H9 (cell line): ENCODE data around the gene ST8SIA6. TPM values are rescaled to one million over a fixed set of nuclear protein-coding genes. Genes with fewer than 3 reads are reported as not detected.

Source experiments
- DNase-seq: peaks from one replicate; pipeline ENCODE4 v3.0.0-alpha.2; 2017
- H2AFZ ChIP-seq: one replicate; pipeline ENCODE4 v1.6.1; 2013; ENCODE audit warnings: mild to moderate bottlenecking, low read length, control low read depth, moderate library complexity
- H2AK5ac ChIP-seq: 2 replicates; pipeline ENCODE4 v1.6.1; 2013; ENCODE audit warnings: low read length, control low read depth, mixed read lengths; ENCODE audit not compliant: insufficient read length
- H2BK120ac ChIP-seq: one replicate; pipeline ENCODE4 v1.6.1; 2013; ENCODE audit warnings: low read depth, mild to moderate bottlenecking, low read length, control low read depth, inconsistent platforms; ENCODE audit not compliant: poor library complexity, severe bottlenecking
- H2BK12ac ChIP-seq: 2 replicates; pipeline ENCODE4 v1.6.1; 2013; ENCODE audit warnings: low read length, control low read depth, mixed read lengths, low read depth; ENCODE audit not compliant: insufficient read length
- H2BK15ac ChIP-seq: 2 replicates; pipeline ENCODE4 v1.6.1; 2013; ENCODE audit warnings: low read depth, low read length, control low read depth
- H2BK20ac ChIP-seq: one replicate; pipeline ENCODE4 v1.6.1; 2013; ENCODE audit warnings: low read depth, mild to moderate bottlenecking, low read length, control low read depth, inconsistent platforms; ENCODE audit not compliant: poor library complexity, severe bottlenecking
- H2BK5ac ChIP-seq: 2 replicates; pipeline ENCODE4 v1.6.1; 2013; ENCODE audit warnings: low read length, control low read depth, mixed read lengths; ENCODE audit not compliant: insufficient read length
- H3K14ac ChIP-seq: 2 replicates; pipeline ENCODE4 v1.6.1; 2013; ENCODE audit warnings: low read length, control low read depth; ENCODE audit not compliant: insufficient read depth
- H3K18ac ChIP-seq: 2 replicates; pipeline ENCODE4 v1.6.1; 2013; ENCODE audit warnings: low read depth, mild to moderate bottlenecking, mixed read lengths, low read length, control low read depth; ENCODE audit not compliant: insufficient read length
- H3K23ac ChIP-seq: 2 replicates; pipeline ENCODE4 v1.6.1; 2013; ENCODE audit warnings: low read length, control low read depth, mixed read lengths, low read depth; ENCODE audit not compliant: insufficient read length
- H3K23me2 ChIP-seq: 2 replicates; pipeline ENCODE4 v1.6.1; 2013; ENCODE audit warnings: low read depth, mild to moderate bottlenecking, mixed read lengths, low read length, control low read depth; ENCODE audit not compliant: insufficient read length, poor library complexity, severe bottlenecking
- H3K27ac ChIP-seq: 2 replicates; pipeline ENCODE4 v1.5.1; 2013; ENCODE audit warnings: low read length, control low read depth, mixed read lengths, low read depth; ENCODE audit not compliant: insufficient read length
- H3K27me3 ChIP-seq: 2 replicates; pipeline ENCODE4 v1.6.1; 2013; ENCODE audit warnings: low read length, control low read depth, inconsistent platforms; ENCODE audit not compliant: insufficient read depth
- H3K4ac ChIP-seq: 2 replicates; pipeline ENCODE4 v1.6.1; 2013; ENCODE audit warnings: low read depth, mild to moderate bottlenecking, control low read depth, inconsistent platforms, low read length, moderate library complexity
- H3K4me1 ChIP-seq: 2 replicates; pipeline ENCODE4 v1.6.1; 2013; ENCODE audit warnings: low read length, control low read depth, inconsistent platforms; ENCODE audit not compliant: insufficient read depth
- H3K4me2 ChIP-seq: 2 replicates; pipeline ENCODE4 v1.6.1; 2013; ENCODE audit warnings: low read length, control low read depth, mixed read lengths; ENCODE audit not compliant: insufficient read length, insufficient read depth
- H3K56ac ChIP-seq: 2 replicates; pipeline ENCODE4 v1.6.1; 2013; ENCODE audit warnings: low read depth, mild to moderate bottlenecking, mixed read lengths, low read length, control low read depth; ENCODE audit not compliant: insufficient read length
- H3K79me1 ChIP-seq: 2 replicates; pipeline ENCODE4 v1.6.1; 2013; ENCODE audit warnings: low read depth, mild to moderate bottlenecking, moderate library complexity, low read length, control low read depth, inconsistent platforms; ENCODE audit not compliant: insufficient read depth, poor library complexity, severe bottlenecking
- H3K79me2 ChIP-seq: 2 replicates; pipeline ENCODE4 v1.6.1; 2013; ENCODE audit warnings: low read length, control low read depth, inconsistent platforms; ENCODE audit not compliant: insufficient read depth
- H3K9ac ChIP-seq: 2 replicates; pipeline ENCODE4 v1.6.1; 2013; ENCODE audit warnings: low read length, control low read depth, mixed read lengths; ENCODE audit not compliant: insufficient read length; ENCODE audit errors: extremely low read depth
- H3K9me3 ChIP-seq: one replicate; pipeline ENCODE4 v1.6.1; 2013; ENCODE audit warnings: low read depth, low read length, inconsistent platforms; ENCODE audit not compliant: control insufficient read depth
- H3T11ph ChIP-seq: one replicate; pipeline ENCODE4 v1.6.1; 2013; ENCODE audit warnings: mild to moderate bottlenecking, low read length, control low read depth, inconsistent platforms
- H4K20me1 ChIP-seq: one replicate; pipeline ENCODE4 v1.6.1; 2013; ENCODE audit not compliant: control insufficient read depth, insufficient read length, insufficient read depth
- H4K5ac ChIP-seq: 2 replicates; pipeline ENCODE4 v1.6.1; 2013; ENCODE audit warnings: low read depth, mild to moderate bottlenecking, mixed read lengths, low read length, control low read depth; ENCODE audit not compliant: insufficient read length
- H4K8ac ChIP-seq: replicated peaks from 2 replicates; pipeline ENCODE4 v1.6.1; 2013; ENCODE audit warnings: low read length, control low read depth, mixed read lengths, low read depth; ENCODE audit not compliant: insufficient read length
- H4K91ac ChIP-seq: 2 replicates; pipeline ENCODE4 v1.6.1; 2013; ENCODE audit warnings: low read depth, mild to moderate bottlenecking, moderate library complexity, mixed read lengths, low read length, control low read depth; ENCODE audit not compliant: insufficient read length
- H3K27ac Mint-ChIP-seq, 3 experiments: 2 replicates in 2 of 3; 3 replicates in 1 of 3; pipeline ENCODE4 v1.8.0; 2020 to 2021; ENCODE audit warnings: mixed read lengths in 3 of 3, mild to moderate bottlenecking in 1 of 3, moderate library complexity in 1 of 3
- H3K27me3 Mint-ChIP-seq: 2 replicates; pipeline ENCODE4 v1.8.0; 2021; ENCODE audit warnings: low read depth, mild to moderate bottlenecking, moderate library complexity, mixed read lengths
- H3K36me3 Mint-ChIP-seq, 3 experiments: 2 replicates in 2 of 3; 3 replicates in 1 of 3; pipeline ENCODE4 v1.8.0; 2020 to 2021; ENCODE audit warnings: low read depth in 3 of 3, mixed read lengths in 3 of 3; ENCODE audit not compliant: insufficient read depth in 1 of 3
- H3K4me1 Mint-ChIP-seq, 2 experiments: 2 replicates each; pipeline ENCODE4 v1.8.0; 2020; ENCODE audit warnings: mixed read lengths in 2 of 2
- H3K4me3 Mint-ChIP-seq, 2 experiments: 2 replicates in 1 of 2; 3 replicates in 1 of 2; pipeline ENCODE4 v1.8.0; 2020 to 2021; ENCODE audit warnings: mild to moderate bottlenecking in 2 of 2, mixed read lengths in 2 of 2, moderate library complexity in 1 of 2
- H3K9me3 Mint-ChIP-seq, 2 experiments: 2 replicates in 1 of 2; 3 replicates in 1 of 2; pipeline ENCODE4 v1.8.0; 2020; ENCODE audit warnings: mild to moderate bottlenecking in 2 of 2, mixed read lengths in 2 of 2, moderate library complexity in 1 of 2
- WGBS: extraction: QIAGEN DNeasy Blood & Tissue Kit; methylation state at CpG from one replicate; pipeline ENCODE4 v1.1.7; 2013; ENCODE audit warnings: missing lambda C conversion rate, low lambda C conversion rate, mixed read lengths; ENCODE audit not compliant: insufficient read length; ENCODE audit errors: extremely low coverage; 5-methylcytosine and 5-hydroxymethylcytosine counted together
- total RNA-seq: library from RNA; stranded (reverse); gene quantifications from 2 replicates; pipeline ENCODE4 v1.2.1, GENCODE V29; 2021
- TF ChIP-seq, protein P1 (sequence below): fragments of 200-600 bp; sonication (generic); conservative IDR thresholded peaks from 3 replicates; pipeline ENCODE4 v1.8.0; 2021; ENCODE audit warnings: antibody characterized with exemption, mild to moderate bottlenecking

Gene ST8SIA6
- total RNA-seq, 1 experiment from 2014 or later, result 0.37 TPM

DNA sequence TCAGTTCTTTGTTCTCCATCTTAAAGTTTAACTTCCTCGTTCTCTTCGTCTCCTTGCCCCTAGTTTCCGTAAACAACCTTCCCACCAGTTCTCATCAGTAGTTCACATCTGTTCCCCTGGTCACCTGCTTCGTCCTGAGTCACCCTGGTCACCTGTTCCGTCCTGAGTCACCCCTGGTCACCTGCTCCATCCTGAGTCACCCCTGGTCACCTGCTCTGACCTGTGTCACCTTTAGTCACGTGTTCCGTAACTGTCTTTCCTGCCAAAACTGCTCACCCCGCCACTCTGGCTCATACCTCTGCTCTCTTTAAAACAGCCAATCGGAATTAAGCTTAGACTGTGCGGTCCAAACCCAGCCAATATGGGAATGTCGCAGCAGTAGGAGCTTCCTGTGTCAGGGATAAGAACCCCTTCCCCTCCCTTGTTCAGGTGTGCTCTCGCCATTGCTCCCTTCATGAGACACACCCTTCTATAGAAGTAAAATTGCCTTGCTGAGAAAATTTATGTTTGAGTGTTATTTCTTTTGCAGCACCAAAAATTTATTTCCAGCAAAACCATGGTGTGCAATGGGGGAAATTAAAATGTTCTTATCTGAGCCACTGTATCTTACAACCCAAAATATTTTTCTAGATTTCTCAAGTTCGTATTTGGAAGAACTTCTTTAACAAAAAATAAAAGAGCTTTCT, 114.1 kb downstream of the ST8SIA6 start:
- Histone ChIP-seq H4K5ac (no peak overlapping the region), H3K23ac (no peak overlapping the region), H3K9ac (no peak overlapping the region), H3K27me3 (no peaks in the 10 kb centered on the region), H3K18ac (no peak overlapping the region), H2AFZ (no peak overlapping the region), H2AK5ac (no peak overlapping the region), H3K14ac (no peak overlapping the region), H3K4me1 (no peaks in the 10 kb centered on the region), H2BK120ac (no peak overlapping the region), H3K9me3 (no peaks in the 10 kb centered on the region), H3K79me2 (no peaks in the 10 kb centered on the region), H2BK12ac (no peak overlapping the region), H3K79me1 (no peaks in the 10 kb centered on the region), H3K4ac (no peak overlapping the region), H4K91ac (no peak overlapping the region), H2BK5ac (no peak overlapping the region), H3T11ph (no peak overlapping the region), H3K27ac (no peak overlapping the region), H4K8ac (no peak overlapping the region), H3K4me2 (no peak overlapping the region), H2BK20ac (no peak overlapping the region), H3K23me2 (no peaks in the 10 kb centered on the region), H2BK15ac (no peak overlapping the region), H3K56ac (no peak overlapping the region), H4K20me1 (no peaks in the 10 kb centered on the region)
- no peak for DNase-seq
- Mint-ChIP-seq H3K4me3 (no peak overlapping the region; a peak in 1 of 5 replicates), H3K27ac (no peak overlapping the region), H3K27me3 (peaks cover 2% of the 10 kb centered on the region; the same call in 1 of the 2 replicates), H3K9me3 (peaks cover 13% of the 10 kb centered on the region in 2 experiments), H3K4me1 (no peaks in the 10 kb centered on the region), H3K36me3 (peaks cover 0 to 7% (median 6%) of the 10 kb centered on the region in 3 experiments; a peak in 3 of 7 replicates)
- TF ChIP-seq, protein P1, sequence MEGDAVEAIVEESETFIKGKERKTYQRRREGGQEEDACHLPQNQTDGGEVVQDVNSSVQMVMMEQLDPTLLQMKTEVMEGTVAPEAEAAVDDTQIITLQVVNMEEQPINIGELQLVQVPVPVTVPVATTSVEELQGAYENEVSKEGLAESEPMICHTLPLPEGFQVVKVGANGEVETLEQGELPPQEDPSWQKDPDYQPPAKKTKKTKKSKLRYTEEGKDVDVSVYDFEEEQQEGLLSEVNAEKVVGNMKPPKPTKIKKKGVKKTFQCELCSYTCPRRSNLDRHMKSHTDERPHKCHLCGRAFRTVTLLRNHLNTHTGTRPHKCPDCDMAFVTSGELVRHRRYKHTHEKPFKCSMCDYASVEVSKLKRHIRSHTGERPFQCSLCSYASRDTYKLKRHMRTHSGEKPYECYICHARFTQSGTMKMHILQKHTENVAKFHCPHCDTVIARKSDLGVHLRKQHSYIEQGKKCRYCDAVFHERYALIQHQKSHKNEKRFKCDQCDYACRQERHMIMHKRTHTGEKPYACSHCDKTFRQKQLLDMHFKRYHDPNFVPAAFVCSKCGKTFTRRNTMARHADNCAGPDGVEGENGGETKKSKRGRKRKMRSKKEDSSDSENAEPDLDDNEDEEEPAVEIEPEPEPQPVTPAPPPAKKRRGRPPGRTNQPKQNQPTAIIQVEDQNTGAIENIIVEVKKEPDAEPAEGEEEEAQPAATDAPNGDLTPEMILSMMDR, result no peak
- WGBS, result no CpG with 5 or more reads among the region's 13 CpGs
